ENCODE results near the gene SERPINH1.
A peak's percentile ranks its signal among the peaks of the same experiment; 100 is the strongest.

Gene SERPINH1
- total RNA-seq, result 2.7 to 23.0 (median 14.3) reads per million in 9 experiments

GRCh38 chr11:75562048-75562835 is at the start of gene SERPINH1:
Gene SERPINH1 (plus strand): TSS chr11:75562253. CDS start chr11:75566350, 4,097 bp downstream.
- peak within 1 kb of the TSS; percentile 91 to 99 for H3K4me3 Mint-ChIP-seq
- H3K4me1 Mint-ChIP-seq (ENCODE audit: low read depth in 2 of 2), result peaks cover 43 to 45% of the 10 kb centered on the region in 2 donors
- DNase-seq (peak; percentile 25 to 40 (median 30)), ATAC-seq (replicated peaks) (peak; percentile 78)
- no peaks in the 10 kb centered on the region for H3K9me3 Mint-ChIP-seq
- H3K27ac Mint-ChIP-seq, result peak within 1 kb of the TSS; percentile 91 to 96
- H3K27me3 Mint-ChIP-seq, result no peaks in the 10 kb centered on the region
- no peaks in the 10 kb centered on the region for H3K36me3 Mint-ChIP-seq (ENCODE audit: insufficient read depth)

GRCh38 chr11:75513250-75513649 is 48.8 kb upstream of the SERPINH1 start:
- Mint-ChIP-seq H3K9me3 (no peaks in the 10 kb centered on the region), H3K4me1 (ENCODE audit: low read depth in 2 of 2) (peaks cover 31 to 36% of the 10 kb centered on the region in 2 donors), H3K4me3 (no peak overlapping the region), H3K27ac (no peak overlapping the region), H3K27me3 (no peaks in the 10 kb centered on the region), H3K36me3 (ENCODE audit: insufficient read depth) (no peaks in the 10 kb centered on the region)
- DNase-seq, result no peak
- ATAC-seq (replicated peaks), result no peak

- ATAC-seq (replicated peaks), result no peak
- Mint-ChIP-seq H3K36me3 (ENCODE audit: insufficient read depth) (no peaks in the 10 kb centered on the region), H3K4me1 (ENCODE audit: low read depth in 2 of 2) (peaks cover 29 to 33% of the 10 kb centered on the region in 2 donors), H3K27ac (peak overlapping the region in 1 of 2 donors; percentile 23), H3K27me3 (no peaks in the 10 kb centered on the region), H3K9me3 (no peaks in the 10 kb centered on the region), H3K4me3 (no peak overlapping the region)
- no peak for DNase-seq
Measured at GRCh38 chr11:75514596-75514995, 47.5 kb upstream of the SERPINH1 start.

GRCh38 chr11:75516140-75516539 is 45.9 kb upstream of the SERPINH1 start:
- Mint-ChIP-seq H3K9me3 (no peaks in the 10 kb centered on the region), H3K27me3 (no peaks in the 10 kb centered on the region), H3K4me3 (no peak overlapping the region), H3K27ac (no peak overlapping the region), H3K36me3 (ENCODE audit: insufficient read depth) (no peaks in the 10 kb centered on the region), H3K4me1 (ENCODE audit: low read depth in 2 of 2) (peaks cover 24 to 40% of the 10 kb centered on the region in 2 donors)
- DNase-seq, result no peak
- ATAC-seq (replicated peaks), result no peak

DNA sequence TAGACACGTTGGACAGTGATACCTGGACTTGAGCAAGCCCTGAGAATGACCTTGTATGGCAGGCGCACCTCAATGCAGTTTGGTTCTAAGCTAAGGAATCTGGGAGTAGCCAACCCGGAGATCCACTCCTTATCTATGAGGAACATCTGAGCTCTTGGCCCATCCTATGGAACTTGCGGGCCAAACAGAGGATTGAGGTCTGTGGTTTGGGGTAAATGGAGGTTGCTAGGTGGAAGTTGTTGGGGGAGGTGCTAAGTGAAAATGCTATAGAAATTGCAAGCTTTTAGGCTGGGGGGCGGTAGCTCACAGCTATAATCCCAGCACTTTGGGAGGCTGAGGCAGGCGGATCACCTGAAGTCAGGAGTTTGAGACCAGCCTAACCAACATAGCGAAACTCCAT is 45.2 kb upstream of the SERPINH1 start:
- no peaks in the 10 kb centered on the region for H3K27me3 Mint-ChIP-seq
- peak overlapping the region in 1 of 2 donors; percentile 82 for H3K27ac Mint-ChIP-seq
- ATAC-seq (replicated peaks) (no peak), DNase-seq (no peak)
- no peaks in the 10 kb centered on the region for H3K36me3 Mint-ChIP-seq (ENCODE audit: insufficient read depth)
- H3K4me1 Mint-ChIP-seq (ENCODE audit: low read depth in 2 of 2), result peaks cover 31 to 45% of the 10 kb centered on the region in 2 donors
- no peaks in the 10 kb centered on the region for H3K9me3 Mint-ChIP-seq
- H3K4me3 Mint-ChIP-seq, result peak overlapping the region; percentile 70 to 76

DNA sequence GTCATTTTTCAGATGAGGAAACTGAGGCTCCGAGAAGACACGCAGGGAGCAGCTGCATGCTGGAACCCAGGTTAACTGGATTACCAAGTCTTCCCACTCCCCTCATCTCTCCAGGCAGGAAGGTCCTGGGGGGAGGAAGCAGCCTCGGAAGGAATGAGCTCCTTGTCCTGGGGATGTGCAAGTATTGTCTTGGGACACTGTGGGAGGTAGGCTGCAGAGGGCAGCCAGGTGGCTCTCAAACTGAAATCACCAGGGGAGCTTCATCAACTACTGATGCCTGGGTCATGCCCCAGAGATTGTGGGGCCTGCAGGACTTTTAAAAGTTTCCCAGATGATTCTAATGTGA is 43.9 kb upstream of the SERPINH1 start:
- peaks cover 38 to 53% of the 10 kb centered on the region in 2 donors for H3K4me1 Mint-ChIP-seq (ENCODE audit: low read depth in 2 of 2)

GRCh38 chr11:75518771-75519653 is 43.0 kb upstream of the SERPINH1 start:
- no peak for DNase-seq
- peaks cover 46 to 58% of the 10 kb centered on the region in 2 donors for H3K4me1 Mint-ChIP-seq (ENCODE audit: low read depth in 2 of 2)
- ATAC-seq (replicated peaks), result no peak
- H3K27ac Mint-ChIP-seq, result peak overlapping the region; percentile 41 to 80
- no peaks in the 10 kb centered on the region for H3K27me3 Mint-ChIP-seq
- H3K9me3 Mint-ChIP-seq, result no peaks in the 10 kb centered on the region
- no peak overlapping the region for H3K4me3 Mint-ChIP-seq
- no peaks in the 10 kb centered on the region for H3K36me3 Mint-ChIP-seq (ENCODE audit: insufficient read depth)

More for the DNA sequence above, 43.9 kb upstream of the SERPINH1 start:
- no peak for DNase-seq
- no peak for ATAC-seq (replicated peaks)
- Mint-ChIP-seq H3K9me3 (no peaks in the 10 kb centered on the region), H3K27me3 (no peaks in the 10 kb centered on the region), H3K36me3 (ENCODE audit: insufficient read depth) (no peaks in the 10 kb centered on the region), H3K4me3 (no peak overlapping the region), H3K27ac (peak overlapping the region; percentile 41 to 80)

- no peak overlapping the region for H3K4me3 Mint-ChIP-seq
- H3K4me1 Mint-ChIP-seq (ENCODE audit: low read depth in 2 of 2), result peaks cover 50 to 59% of the 10 kb centered on the region in 2 donors
- ATAC-seq (replicated peaks) (no peak), DNase-seq (no peak)
- peak overlapping the region; percentile 77 to 80 for H3K27ac Mint-ChIP-seq
- no peaks in the 10 kb centered on the region for H3K9me3 Mint-ChIP-seq
- H3K27me3 Mint-ChIP-seq, result no peaks in the 10 kb centered on the region
- no peaks in the 10 kb centered on the region for H3K36me3 Mint-ChIP-seq (ENCODE audit: insufficient read depth)
Measured at GRCh38 chr11:75520688-75521087, 41.4 kb upstream of the SERPINH1 start.

- DNase-seq, result no peak
- Mint-ChIP-seq H3K4me3 (no peak overlapping the region), H3K4me1 (ENCODE audit: low read depth in 2 of 2) (peaks cover 46 to 48% of the 10 kb centered on the region in 2 donors), H3K27me3 (no peaks in the 10 kb centered on the region), H3K9me3 (no peaks in the 10 kb centered on the region), H3K36me3 (ENCODE audit: insufficient read depth) (no peaks in the 10 kb centered on the region), H3K27ac (peak overlapping the region in 1 of 2 donors; percentile 80)
- ATAC-seq (replicated peaks), result no peak
Measured at GRCh38 chr11:75522286-75523044, 39.6 kb upstream of the SERPINH1 start.

GRCh38 chr11:75523189-75523588 is 38.9 kb upstream of the SERPINH1 start:
- DNase-seq (no peak), ATAC-seq (replicated peaks) (no peak)
- Mint-ChIP-seq H3K4me1 (ENCODE audit: low read depth in 2 of 2) (peaks cover 41 to 45% of the 10 kb centered on the region in 2 donors), H3K27me3 (no peaks in the 10 kb centered on the region), H3K4me3 (peak overlapping the region; percentile 79 to 82), H3K9me3 (no peaks in the 10 kb centered on the region), H3K36me3 (ENCODE audit: insufficient read depth) (no peaks in the 10 kb centered on the region), H3K27ac (no peak overlapping the region)

- Mint-ChIP-seq H3K4me1 (ENCODE audit: low read depth in 2 of 2) (peaks cover 38 to 44% of the 10 kb centered on the region in 2 donors), H3K27ac (peak overlapping the region; percentile 38 to 88), H3K4me3 (peak overlapping the region; percentile 79 to 82), H3K9me3 (no peaks in the 10 kb centered on the region), H3K27me3 (no peaks in the 10 kb centered on the region), H3K36me3 (ENCODE audit: insufficient read depth) (no peaks in the 10 kb centered on the region)
- ATAC-seq (replicated peaks), result peak; percentile 16
- no peak for DNase-seq
Measured at GRCh38 chr11:75523811-75524664, 38.0 kb upstream of the SERPINH1 start.

- H3K4me1 Mint-ChIP-seq (ENCODE audit: low read depth in 2 of 2), result peaks cover 38% of the 10 kb centered on the region in 2 donors
- H3K27me3 Mint-ChIP-seq, result no peaks in the 10 kb centered on the region
- H3K4me3 Mint-ChIP-seq, result peak overlapping the region; percentile 79 to 82
- ATAC-seq (replicated peaks), result peak; percentile 9
- H3K27ac Mint-ChIP-seq, result peak overlapping the region; percentile 38 to 88
- no peaks in the 10 kb centered on the region for H3K9me3 Mint-ChIP-seq
- peak in 1 of 3 experiments; percentile 26 for DNase-seq
- H3K36me3 Mint-ChIP-seq (ENCODE audit: insufficient read depth), result no peaks in the 10 kb centered on the region
Measured at GRCh38 chr11:75524665-75525432, 37.2 kb upstream of the SERPINH1 start.

Data from effector memory CD8-positive, alpha-beta T cell (primary cell).